ENCODE results near the gene PLEKHA4.
A peak's percentile ranks its signal among the peaks of the same experiment; 100 is the strongest.

- TF ChIP-seq, protein P1, sequence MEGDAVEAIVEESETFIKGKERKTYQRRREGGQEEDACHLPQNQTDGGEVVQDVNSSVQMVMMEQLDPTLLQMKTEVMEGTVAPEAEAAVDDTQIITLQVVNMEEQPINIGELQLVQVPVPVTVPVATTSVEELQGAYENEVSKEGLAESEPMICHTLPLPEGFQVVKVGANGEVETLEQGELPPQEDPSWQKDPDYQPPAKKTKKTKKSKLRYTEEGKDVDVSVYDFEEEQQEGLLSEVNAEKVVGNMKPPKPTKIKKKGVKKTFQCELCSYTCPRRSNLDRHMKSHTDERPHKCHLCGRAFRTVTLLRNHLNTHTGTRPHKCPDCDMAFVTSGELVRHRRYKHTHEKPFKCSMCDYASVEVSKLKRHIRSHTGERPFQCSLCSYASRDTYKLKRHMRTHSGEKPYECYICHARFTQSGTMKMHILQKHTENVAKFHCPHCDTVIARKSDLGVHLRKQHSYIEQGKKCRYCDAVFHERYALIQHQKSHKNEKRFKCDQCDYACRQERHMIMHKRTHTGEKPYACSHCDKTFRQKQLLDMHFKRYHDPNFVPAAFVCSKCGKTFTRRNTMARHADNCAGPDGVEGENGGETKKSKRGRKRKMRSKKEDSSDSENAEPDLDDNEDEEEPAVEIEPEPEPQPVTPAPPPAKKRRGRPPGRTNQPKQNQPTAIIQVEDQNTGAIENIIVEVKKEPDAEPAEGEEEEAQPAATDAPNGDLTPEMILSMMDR (IDR thresholded peaks at IDR 0.05), result peak; percentile 100
- no peak for TF ChIP-seq EZH2 (IDR thresholded peaks at IDR 0.05)
Measured at GRCh38 chr19:48795055-48795684, 73.2 kb downstream of the PLEKHA4 start.
